Lung (tissue), 12 donors: ENCODE measurements around the gene CNKSR3. TPM values are rescaled to one million over a fixed set of nuclear protein-coding genes. Genes with fewer than 3 reads are reported as not detected.

ENCODE experiments used
- ATAC-seq: fragments of 200-7000 bp; cut with Tn5 transposase; one replicate; pipeline ENCODE4 v1.9.1; 2020; ENCODE audit warnings: moderate number of reproducible peaks; ENCODE audit not compliant: insufficient read depth, low FRiP score
- DNase-seq, 3 donors: peaks; one replicate each; pipeline ENCODE4 v3.0.0-alpha.2; 2013 to 2017
- H3K27ac ChIP-seq, 2 donors: one replicate each; pipeline ENCODE4 v1.5.1; 2013; ENCODE audit warnings: mild to moderate bottlenecking in 2 of 2, moderate library complexity in 2 of 2, control low read depth in 1 of 2, inconsistent platforms in 1 of 2, low read depth in 1 of 2, low read length in 1 of 2
- H3K27me3 ChIP-seq, 3 donors: one replicate each; pipeline ENCODE4 v1.5.1; 2013; ENCODE audit warnings: low read length in 2 of 3; ENCODE audit not compliant: control insufficient read depth in 3 of 3, insufficient read depth in 3 of 3
- H3K36me3 ChIP-seq, 4 donors: one replicate each; pipeline ENCODE4 v1.5.1; 2013; ENCODE audit warnings: low read length in 4 of 4, mild to moderate bottlenecking in 1 of 4, moderate library complexity in 1 of 4; ENCODE audit not compliant: control insufficient read depth in 4 of 4, insufficient read depth in 4 of 4
- H3K4me1 ChIP-seq, 5 donors: one replicate each; pipeline ENCODE4 v1.5.1; 2013; ENCODE audit warnings: low read length in 5 of 5, mild to moderate bottlenecking in 2 of 5, moderate library complexity in 1 of 5; ENCODE audit not compliant: control insufficient read depth in 5 of 5, insufficient read depth in 5 of 5
- H3K4me3 ChIP-seq: one replicate; pipeline ENCODE4 v1.5.1; 2013; ENCODE audit warnings: mild to moderate bottlenecking, control low read depth, moderate library complexity
- H3K9ac ChIP-seq, 2 donors: one replicate each; pipeline ENCODE4 v1.5.1; 2013; ENCODE audit warnings: low read length in 2 of 2, control low read depth in 1 of 2; ENCODE audit not compliant: insufficient read depth in 1 of 2
- H3K9me3 ChIP-seq, 4 donors: one replicate each; pipeline ENCODE4 v1.5.1; 2013; ENCODE audit warnings: low read length in 3 of 4, mild to moderate bottlenecking in 1 of 4, moderate library complexity in 1 of 4; ENCODE audit not compliant: control insufficient read depth in 4 of 4, insufficient read depth in 3 of 4
- CTCF ChIP-seq: IDR thresholded peaks from 2 replicates; pipeline ENCODE4 v1.5.1; 2012; ENCODE audit warnings: mild to moderate bottlenecking; ENCODE audit errors: control extremely low read depth, extremely low read depth
- WGBS, 2 donors: extraction: QIAGEN DNeasy Blood & Tissue Kit; methylation state at CpG; one replicate each; pipeline ENCODE4 v1.1.7; 2013; 5-methylcytosine and 5-hydroxymethylcytosine counted together
- polyA plus RNA-seq, 2 donors: library from polyadenylated mRNA; stranded (reverse); fragments of 200-250 nt; gene quantifications; one replicate each; pipeline ENCODE4 v1.2.1, GENCODE V29; 2013
- total RNA-seq, 2 donors: library from RNA; depleted of rRNA in 1 of 2; stranded (reverse); fragments of >200 nt in 1 of 2; gene quantifications; one replicate each; pipeline ENCODE4 v1.2.1, GENCODE V29; 2014 to 2021
- donor health status: control.
- donor health status: control.
- donor health status: Bipolar disorder and iron deficiency.
- donor health status: healthy.
- donor health status: DM: yes; HTN: yes; CAD: no.

Gene CNKSR3
- total and polyA plus RNA-seq, 4 donors: 3.5 to 23.9 (median 13.7) TPM

GRCh38 chr6:154412106-154412820, 98.2 kb downstream of the CNKSR3 start:
- Histone ChIP-seq H3K27me3 (no peaks in the 10 kb centered on the region), H3K36me3 (peaks cover 0 to 13% (median 8%) of the 10 kb centered on the region in 4 donors), H3K4me1 (peaks cover 4 to 34% (median 14%) of the 10 kb centered on the region in 5 donors), H3K4me3 (no peak overlapping the region), H3K9ac (peak overlapping the region in 1 of 2 donors; percentile 43), H3K9me3 (no peaks in the 10 kb centered on the region), H3K27ac (no peak overlapping the region)
- 78 to 87% methylated on average over 5 of the region's 5 CpGs for WGBS, 2 donors
- DNase-seq (no peak), ATAC-seq (no peak)
- no peak for TF ChIP-seq CTCF

DNA sequence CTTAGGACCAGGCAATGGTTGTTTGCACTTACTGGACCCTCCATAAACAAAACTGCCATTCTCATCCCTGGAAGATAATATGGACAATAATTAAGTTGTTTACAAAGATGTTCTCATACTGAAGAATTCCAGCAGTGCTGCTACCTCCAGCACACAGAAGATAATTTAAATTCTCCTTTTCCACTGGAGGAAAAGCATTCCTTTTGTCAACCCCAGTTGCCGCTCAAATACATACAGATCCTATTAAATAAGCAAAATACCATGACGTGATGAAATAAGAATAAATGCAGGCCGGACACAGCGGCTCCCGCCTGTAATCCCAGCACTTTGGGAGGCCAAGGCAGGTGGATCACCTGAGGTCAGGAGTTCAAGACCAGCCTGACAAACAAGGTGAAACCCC, 99.4 kb downstream of the CNKSR3 start:
- no peak overlapping the region for H3K4me3 ChIP-seq
- DNase-seq: no peak
- no peak for ATAC-seq
- TF ChIP-seq CTCF: no peak
- H3K36me3 ChIP-seq: peaks cover 0 to 16% (median 12%) of the 10 kb centered on the region in 4 donors
- peaks cover 4 to 34% (median 14%) of the 10 kb centered on the region in 5 donors for H3K4me1 ChIP-seq
- no peaks in the 10 kb centered on the region for H3K27me3 ChIP-seq
- 85 to 86% methylated on average over 5 of the region's 5 CpGs for WGBS, 2 donors
- no peaks in the 10 kb centered on the region for H3K9me3 ChIP-seq
- H3K27ac ChIP-seq: peak overlapping the region; percentile 81 to 88
- H3K9ac ChIP-seq: no peak overlapping the region

- H3K4me1 ChIP-seq: peaks cover 4 to 34% (median 14%) of the 10 kb centered on the region in 5 donors
- 53 to 79% methylated on average over 8 of the region's 8 CpGs for WGBS, 2 donors
- DNase-seq (peak; percentile 76 to 92 (median 92)), ATAC-seq (peak; percentile 49)
- H3K9me3 ChIP-seq: no peaks in the 10 kb centered on the region
- peaks cover 0 to 18% (median 12%) of the 10 kb centered on the region in 4 donors for H3K36me3 ChIP-seq
- peak overlapping the region; percentile 81 to 88 for H3K27ac ChIP-seq
- peak overlapping the region in 1 of 2 donors; percentile 66 for H3K9ac ChIP-seq
- TF ChIP-seq CTCF: no peak
- no peaks in the 10 kb centered on the region for H3K27me3 ChIP-seq
- no peak overlapping the region for H3K4me3 ChIP-seq
Measured at GRCh38 chr6:154410619-154411072, 99.8 kb downstream of the CNKSR3 start.
